ENCODE data around the gene LINGO1.

- no peak for TF ChIP-seq CTCF (IDR thresholded peaks at IDR 0.05)
- TF ChIP-seq POLR2A (IDR thresholded peaks at IDR 0.05) = no peak
- no peak for TF ChIP-seq EP300 (IDR thresholded peaks at IDR 0.05)
These were observed 64.4 kb downstream of the LINGO1 start for GRCh38 chr15:77568014-77568972.
